ENCODE data around the gene PPOX. TPM values are rescaled to one million over a fixed set of nuclear protein-coding genes. Genes with fewer than 3 reads are reported as not detected.

PPOX gene
- total and polyA plus RNA-seq, 11 donors, result 9.7 to 24.3 (median 13.7) TPM

DNA sequence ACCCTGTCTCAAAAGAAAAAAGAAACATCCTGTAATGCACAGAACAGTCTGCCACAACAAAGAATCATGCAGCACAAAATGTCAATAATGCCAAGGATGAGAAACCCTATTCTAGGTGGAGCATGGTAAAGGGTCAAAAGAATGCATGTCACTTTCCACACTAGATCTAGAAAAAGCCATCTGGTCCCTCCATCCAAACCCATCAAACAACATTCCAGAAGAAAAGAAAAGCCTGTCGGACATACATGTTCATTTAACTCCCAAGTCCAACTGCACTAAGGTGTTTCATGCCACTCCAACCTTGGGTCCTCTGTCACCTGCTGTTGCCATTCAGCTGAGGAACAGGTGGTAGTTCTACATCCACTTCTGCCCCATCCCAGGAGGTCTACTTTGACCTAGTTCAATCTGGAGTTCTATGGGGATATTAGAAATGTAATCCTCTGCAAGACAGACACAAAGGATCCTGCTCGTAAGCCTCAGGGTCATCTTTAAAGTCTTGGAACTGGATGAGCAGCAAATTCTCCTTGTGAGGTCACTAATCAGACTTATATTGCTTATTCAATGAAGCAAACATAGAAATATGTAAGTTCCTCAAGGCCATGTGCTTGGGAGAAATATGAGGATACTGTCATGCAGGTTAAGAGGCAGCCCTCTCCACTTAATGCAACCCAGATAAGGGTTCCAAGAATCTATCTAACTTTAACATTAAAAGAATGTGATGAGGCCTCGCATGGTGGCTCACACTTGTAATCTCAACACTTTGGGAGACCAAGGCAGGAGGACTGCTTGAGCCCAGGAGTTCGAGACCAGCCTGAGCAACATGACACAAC, 37.4 kb upstream of the PPOX start:
- H3K36me3 ChIP-seq, result peaks cover 0 to 69% (median 62%) of the 10 kb centered on the region in 9 donors
- no peak overlapping the region for H3K4me3 ChIP-seq
- no peak overlapping the region for H3K27ac ChIP-seq
- no peaks in the 10 kb centered on the region for H3K27me3 ChIP-seq
- ATAC-seq, result no peak
- H3K4me1 ChIP-seq, result peaks cover 2 to 57% (median 37%) of the 10 kb centered on the region in 12 donors
- 82 to 90% (median 86%) methylated on average over 4 of the region's 4 CpGs for WGBS, 4 donors
- TF ChIP-seq POLR2A (IDR thresholded peaks at IDR 0.05), result no peak
- no peak for TF ChIP-seq CTCF (IDR thresholded peaks at IDR 0.05)
- intact Hi-C loops (cut with DNase I), result no loop called here
- no peaks in the 10 kb centered on the region for H3K9me3 ChIP-seq
- no peak for DNase-seq

- TF ChIP-seq CTCF (IDR thresholded peaks at IDR 0.05) (no peak), POLR2A (IDR thresholded peaks at IDR 0.05) (no peak)
- intact Hi-C loops (cut with DNase I), result loop anchor here in 5 of 10 donors (10.0 kb wide), 2 partner anchors 85 to 135 kb away; partner anchors contain the start of gene USF1 (in 3 of the 5)
- DNase-seq (no peak), ATAC-seq (no peak)
- Histone ChIP-seq H3K4me1 (peaks cover 5 to 69% (median 44%) of the 10 kb centered on the region in 12 donors), H3K4me3 (peak overlapping the region in 2 of 12 donors; percentile 64 to 72), H3K9me3 (no peaks in the 10 kb centered on the region), H3K27me3 (no peaks in the 10 kb centered on the region), H3K27ac (peak overlapping the region in 4 of 12 donors; percentile 93 to 97 (median 97)), H3K36me3 (peaks cover 0 to 54% (median 48%) of the 10 kb centered on the region in 9 donors)
- 18 to 41% (median 25%) methylated on average over 1 of the region's 1 CpG for WGBS, 4 donors
These were observed 36.0 kb upstream of the PPOX start for GRCh38 chr1:161130266-161130665.

- H3K27ac ChIP-seq, result peak overlapping the region; percentile 87 to 99 (median 97)
- 3 to 4% (median 4%) methylated on average over 21 to 22 of the region's 22 CpGs for WGBS, 4 donors
- no peaks in the 10 kb centered on the region for H3K27me3 ChIP-seq
- DNase-seq (peak in 1 of 5 donors; percentile 30), ATAC-seq (peak in 1 of 4 donors; percentile 16)
- intact Hi-C loops (cut with DNase I), result loop anchor here in 8 of 10 donors (1.0 to 10.0 kb wide), 7 partner anchors 13 to 137 kb away; partner anchors contain the start of genes NIT1 (in 4 of the 8), PFDN2 (in 4 of the 8) and USF1 (in 3 of the 8)
- H3K9me3 ChIP-seq, result no peaks in the 10 kb centered on the region
- TF ChIP-seq POLR2A (IDR thresholded peaks at IDR 0.05) (no peak), CTCF (IDR thresholded peaks at IDR 0.05) (no peak)
- peaks cover 5 to 76% (median 44%) of the 10 kb centered on the region in 12 donors for H3K4me1 ChIP-seq
- peaks cover 0 to 39% (median 34%) of the 10 kb centered on the region in 9 donors for H3K36me3 ChIP-seq
- peak overlapping the region; percentile 42 to 92 (median 71) for H3K4me3 ChIP-seq
These were observed 34.5 kb upstream of the PPOX start for GRCh38 chr1:161131523-161132409.
